Neural cell (in vitro differentiated cells): ENCODE data around the gene ALDH4A1. TPM values are rescaled to one million over a fixed set of nuclear protein-coding genes. Genes with fewer than 3 reads are reported as not detected.

Source experiments
- H2AFZ ChIP-seq: fragments of 200-600, 300-800 bp; sonication (generic), shearing (Covaris generic); 2 replicates; pipeline ENCODE4 v1.6.0; 2014; ENCODE audit warnings: low read depth, mild to moderate bottlenecking, antibody characterized with exemption, low read length, moderate library complexity
- H3F3A ChIP-seq: fragments of 200-600 bp; shearing (Covaris generic); 2 replicates; pipeline ENCODE4 v1.6.1; 2016; ENCODE audit warnings: mild to moderate bottlenecking, moderate library complexity, mixed read lengths, antibody characterized with exemption, low read length; ENCODE audit not compliant: insufficient read depth, poor library complexity, severe bottlenecking
- H3K27ac ChIP-seq: fragments of 200-600, 300-800 bp; sonication (generic), shearing (Covaris generic); 2 replicates; pipeline ENCODE4 v1.5.1; 2014; ENCODE audit warnings: mild to moderate bottlenecking, low read length, moderate library complexity
- H3K27me3 ChIP-seq: fragments of 300-800, 200-600 bp; sonication (generic), shearing (Covaris generic); 2 replicates; pipeline ENCODE4 v1.6.0; 2014; ENCODE audit warnings: mild to moderate bottlenecking, low read depth, low read length, moderate library complexity; ENCODE audit not compliant: insufficient read depth
- H3K36me3 ChIP-seq: fragments of 300-800, 200-600 bp; sonication (generic), shearing (Covaris generic); 2 replicates; pipeline ENCODE4 v1.5.1; 2014; ENCODE audit warnings: mild to moderate bottlenecking, antibody characterized with exemption, low read length, moderate library complexity; ENCODE audit not compliant: insufficient read depth
- H3K4me2 ChIP-seq: fragments of 300-800, 200-600 bp; sonication (generic), shearing (Covaris generic); 2 replicates; pipeline ENCODE4 v1.6.0; 2014; ENCODE audit warnings: mild to moderate bottlenecking, low read length
- H3K4me3 ChIP-seq: fragments of 300-800, 200-600 bp; sonication (generic), shearing (Covaris generic); 2 replicates; pipeline ENCODE4 v1.5.1; 2014; ENCODE audit warnings: mild to moderate bottlenecking, low read length, moderate library complexity
- H3K79me2 ChIP-seq: fragments of 200-600 bp; shearing (Covaris generic); replicated peaks from 2 replicates; pipeline ENCODE4 v1.6.0; 2014; ENCODE audit warnings: mild to moderate bottlenecking, low read length, moderate library complexity; ENCODE audit not compliant: insufficient read depth
- H3K9ac ChIP-seq: fragments of 300-800, 200-600 bp; sonication (generic), shearing (Covaris generic); 2 replicates; pipeline ENCODE4 v1.6.1; 2016; ENCODE audit warnings: mild to moderate bottlenecking, low read length, mixed read lengths
- H3K9me2 ChIP-seq: fragments of 200-600 bp; shearing (Covaris generic); 2 replicates; pipeline ENCODE4 v1.6.1; 2016; ENCODE audit warnings: mild to moderate bottlenecking, low read length, mixed read lengths; ENCODE audit not compliant: insufficient read depth
- H3K9me3 ChIP-seq: fragments of 200-600, 300-800 bp; sonication (generic), shearing (Covaris generic); 2 replicates; pipeline ENCODE4 v1.6.1; 2016; ENCODE audit warnings: mild to moderate bottlenecking, mixed run types, low read length, moderate library complexity, mixed read lengths
- H4K20me1 ChIP-seq: fragments of 200-600 bp; shearing (Covaris generic); 2 replicates; pipeline ENCODE4 v1.6.1; 2016; ENCODE audit warnings: mild to moderate bottlenecking, mixed run types; ENCODE audit not compliant: insufficient read depth
- CTCF ChIP-seq: fragments of 450-650 bp; IDR thresholded peaks from 2 replicates; pipeline ENCODE4 v1.5.1; 2014; ENCODE audit warnings: antibody characterized with exemption, mild to moderate bottlenecking, moderate library complexity; ENCODE audit not compliant: poor library complexity, severe bottlenecking
- EP300 ChIP-seq: fragments of 450-650 bp; conservative IDR thresholded peaks from 2 replicates; pipeline ENCODE4 v1.6.1; 2014; ENCODE audit warnings: antibody characterized with exemption, mild to moderate bottlenecking, moderate library complexity; ENCODE audit not compliant: poor library complexity, severe bottlenecking
- EZH2 ChIP-seq: fragments of 200-600, 300-800 bp; shearing (Covaris generic), sonication (generic); IDR thresholded peaks from 2 replicates; pipeline ENCODE4 v1.6.1; 2014; ENCODE audit warnings: antibody characterized with exemption, low read length, borderline replicate concordance, mild to moderate bottlenecking; ENCODE audit not compliant: insufficient read depth, poor library complexity, severe bottlenecking
- MXI1 ChIP-seq: fragments of 450-650 bp; conservative IDR thresholded peaks from 2 replicates; pipeline ENCODE4 v1.6.1; 2014; ENCODE audit warnings: antibody characterized with exemption, mild to moderate bottlenecking; ENCODE audit not compliant: poor library complexity, severe bottlenecking
- POLR2AphosphoS5 ChIP-seq: IDR thresholded peaks from 2 replicates; pipeline ENCODE4 v1.6.1; 2012
- RAD21 ChIP-seq: fragments of 450-650 bp; conservative IDR thresholded peaks from 2 replicates; pipeline ENCODE4 v1.6.1; 2014; ENCODE audit warnings: antibody characterized with exemption, mild to moderate bottlenecking, moderate library complexity
- REST ChIP-seq: IDR thresholded peaks from 2 replicates; pipeline ENCODE4 v1.6.1; 2012; ENCODE audit warnings: borderline replicate concordance
- SMC3 ChIP-seq: fragments of 450-650 bp; conservative IDR thresholded peaks from 2 replicates; pipeline ENCODE4 v1.6.1; 2014; ENCODE audit warnings: antibody characterized with exemption, mild to moderate bottlenecking, moderate library complexity; ENCODE audit not compliant: poor library complexity
- TAF1 ChIP-seq: IDR thresholded peaks from 2 replicates; pipeline ENCODE4 v1.6.1; 2012; ENCODE audit warnings: low read depth
- polyA plus RNA-seq: library from polyadenylated mRNA; depleted of rRNA; stranded (reverse); fragments of >200 nt; gene quantifications from 2 replicates; pipeline ENCODE4 v1.2.3, GENCODE V29; 2014

ALDH4A1 gene
- polyA plus RNA-seq, 1 donor from 2014 or later, result 11.0 TPM

- no peak for TF ChIP-seq EP300
- H3K27ac ChIP-seq, result no peak overlapping the region
- H4K20me1 ChIP-seq, result no peaks in the 10 kb centered on the region
- peak overlapping the region; percentile 34 for H2AFZ ChIP-seq
- no peaks in the 10 kb centered on the region for H3K9me2 ChIP-seq
- no peaks in the 10 kb centered on the region for H3K9me3 ChIP-seq
- H3K9ac ChIP-seq, result peak overlapping the region; percentile 74
- H3K36me3 ChIP-seq, result no peaks in the 10 kb centered on the region
- H3K4me2 ChIP-seq, result peak overlapping the region; percentile 74
- no peaks in the 10 kb centered on the region for H3F3A ChIP-seq
- H3K27me3 ChIP-seq, result no peaks in the 10 kb centered on the region
- no peaks in the 10 kb centered on the region for H3K79me2 ChIP-seq
- peak overlapping the region; percentile 86 for H3K4me3 ChIP-seq
Observed at GRCh38 chr1:18901147-18901951, 1.0 kb downstream of the ALDH4A1 start.

- no peaks in the 10 kb centered on the region for H3K36me3 ChIP-seq
- H3F3A ChIP-seq, result no peaks in the 10 kb centered on the region
- no peak overlapping the region for H3K4me3 ChIP-seq
- TF ChIP-seq RAD21 (no peak), TAF1 (no peak), MXI1 (no peak), EZH2 (no peak), CTCF (no peak), EP300 (no peak), POLR2AphosphoS5 (no peak), SMC3 (no peak), REST (no peak)
- no peak overlapping the region for H2AFZ ChIP-seq
- H3K79me2 ChIP-seq, result no peaks in the 10 kb centered on the region
- no peaks in the 10 kb centered on the region for H3K9me3 ChIP-seq
- no peaks in the 10 kb centered on the region for H4K20me1 ChIP-seq
- no peak overlapping the region for H3K27ac ChIP-seq
- no peak overlapping the region for H3K9ac ChIP-seq
- H3K9me2 ChIP-seq, result no peaks in the 10 kb centered on the region
- H3K4me2 ChIP-seq, result no peak overlapping the region
- no peaks in the 10 kb centered on the region for H3K27me3 ChIP-seq
Observed at GRCh38 chr1:18900303-18900841, 2.0 kb downstream of the ALDH4A1 start.
